BE2C (cell line): ENCODE data around the gene CYP21A2.

Experiments used
- DNase-seq: peaks from one replicate; pipeline ENCODE4 v3.0.0-alpha.2; 2020
- H3K27me3 ChIP-seq: fragments of 250-450 bp; sonication (Bioruptor Pico); 2 replicates; pipeline ENCODE4 v1.5.1; 2020; ENCODE audit warnings: mild to moderate bottlenecking
- H3K36me3 ChIP-seq: fragments of 250-450 bp; sonication (Bioruptor Pico); 2 replicates; pipeline ENCODE4 v1.5.1; 2020; ENCODE audit warnings: mild to moderate bottlenecking
- H3K4me1 ChIP-seq: fragments of 250-450 bp; sonication (Bioruptor Pico); 2 replicates; pipeline ENCODE4 v1.5.1; 2020
- H3K4me3 ChIP-seq: 2 replicates; pipeline ENCODE4 v1.5.1; 2011; ENCODE audit warnings: low read depth, low read length
- H3K9me3 ChIP-seq: fragments of 250-450 bp; sonication (Bioruptor Pico); 2 replicates; pipeline ENCODE4 v1.5.1; 2020
- CTCF ChIP-seq: IDR thresholded peaks from 2 replicates; pipeline ENCODE4 v1.5.1; 2012; ENCODE audit warnings: mild to moderate bottlenecking, low read depth, low read length

The CYP21A2 gene

DNA sequence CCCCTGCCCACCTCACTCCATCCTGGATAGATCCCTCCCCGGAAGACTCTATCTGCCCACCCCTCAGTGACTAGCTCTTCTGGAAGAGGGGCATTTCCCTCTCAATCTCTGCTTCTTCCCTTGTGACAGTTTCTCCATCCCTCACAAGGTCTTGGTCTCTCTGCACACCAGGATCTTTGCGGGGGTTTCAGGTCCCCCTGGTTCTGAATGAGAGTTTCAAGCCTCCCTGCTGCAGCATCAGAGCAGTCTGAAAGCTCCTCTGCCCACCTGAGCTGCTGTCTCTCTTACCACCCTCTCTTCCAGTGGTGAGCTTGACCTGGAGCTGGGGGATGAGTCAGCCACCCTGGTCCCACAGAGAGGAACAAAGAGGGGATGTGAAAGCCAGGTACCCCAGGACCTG, 46.6 kb downstream of the CYP21A2 start:
- DNase-seq: no peak
- H3K4me1 ChIP-seq: no peaks in the 10 kb centered on the region
- H3K27me3 ChIP-seq: peaks cover 35% of the 10 kb centered on the region
- H3K9me3 ChIP-seq: no peaks in the 10 kb centered on the region
- H3K36me3 ChIP-seq: no peaks in the 10 kb centered on the region
- no peak overlapping the region for H3K4me3 ChIP-seq
- TF ChIP-seq CTCF: no peak

DNA sequence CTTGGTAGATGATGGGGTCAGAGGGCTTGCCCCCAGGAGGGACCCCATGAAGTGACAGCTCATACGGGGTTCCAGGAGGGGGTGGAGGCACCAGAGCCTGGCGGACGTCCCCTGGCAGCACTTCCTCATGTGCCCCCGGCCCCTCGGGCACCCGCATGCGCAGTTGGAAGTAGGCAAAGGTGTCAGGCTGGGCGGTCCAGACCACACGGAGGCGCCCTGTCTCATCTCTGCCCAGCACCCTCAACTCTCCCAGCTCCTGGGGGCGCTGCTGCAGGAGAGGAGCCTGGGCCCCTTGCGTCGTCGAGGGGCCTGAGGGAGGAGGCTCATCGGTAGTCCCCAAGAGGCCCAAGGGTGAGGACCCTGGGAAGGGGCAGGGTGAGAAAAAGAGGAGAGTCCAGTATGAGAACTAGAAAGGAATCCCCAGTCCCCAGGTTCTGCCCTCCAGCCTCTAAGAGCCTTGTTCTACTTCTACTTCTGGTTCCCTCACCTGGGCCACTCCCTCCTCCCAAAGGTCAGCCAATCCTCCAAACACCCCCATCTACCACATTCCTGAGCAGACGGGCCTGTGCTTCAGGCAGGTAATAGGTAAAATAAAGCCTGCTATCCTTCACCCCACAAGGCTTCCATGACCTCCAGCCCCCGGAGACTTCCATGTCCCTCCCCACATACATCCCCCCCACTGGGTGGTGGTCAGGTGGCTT, 47.7 kb downstream of the CYP21A2 start:
- H3K36me3 ChIP-seq: no peaks in the 10 kb centered on the region
- H3K4me3 ChIP-seq: no peak overlapping the region
- peaks cover 38% of the 10 kb centered on the region for H3K27me3 ChIP-seq
- H3K4me1 ChIP-seq: no peaks in the 10 kb centered on the region
- DNase-seq: no peak
- no peaks in the 10 kb centered on the region for H3K9me3 ChIP-seq
- no peak for TF ChIP-seq CTCF

DNA sequence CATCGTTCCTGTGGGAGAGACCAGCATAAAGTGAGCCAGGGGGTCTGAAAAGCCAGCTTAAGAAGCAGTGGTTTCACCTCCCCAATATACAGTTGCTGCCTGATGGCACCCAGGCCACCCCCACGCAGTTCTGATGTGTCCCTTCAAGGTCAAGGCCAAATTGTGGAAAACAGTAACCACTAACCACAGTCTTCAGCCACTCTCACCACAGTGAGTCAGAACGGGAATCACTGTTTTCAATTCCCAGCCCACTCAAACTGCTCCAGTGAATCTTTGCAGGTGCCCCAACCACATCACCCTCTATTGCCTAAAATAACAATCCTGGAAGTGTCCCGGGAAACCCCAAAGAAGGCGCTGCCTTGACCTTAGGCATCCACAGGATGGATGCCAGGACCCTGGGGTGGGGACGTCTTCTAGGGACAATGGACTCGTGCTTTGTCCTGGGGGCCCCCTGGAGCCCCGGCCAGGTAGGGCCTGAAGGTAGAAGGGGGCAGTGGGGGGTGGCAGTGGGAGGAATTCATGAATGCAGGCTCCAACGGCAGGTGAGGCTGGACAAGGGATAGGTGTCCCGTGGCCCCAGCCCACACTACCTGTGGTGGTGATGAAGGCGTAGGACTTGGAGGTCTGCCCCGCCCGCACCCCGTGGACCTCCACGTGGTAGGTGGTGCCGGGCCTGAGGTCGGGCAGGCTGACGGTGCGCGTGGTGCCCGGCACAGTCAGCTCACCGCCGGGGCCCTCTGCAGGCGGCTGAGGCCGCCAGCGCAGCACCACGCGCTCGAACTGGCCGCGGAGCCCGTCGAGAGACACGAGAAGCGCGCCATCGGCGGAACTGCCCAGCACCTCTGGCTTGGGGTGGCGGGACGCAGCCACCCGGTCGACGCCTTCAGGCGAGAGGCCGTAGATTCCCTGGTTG, 48.7 kb downstream of the CYP21A2 start:
- no peak for TF ChIP-seq CTCF
- peaks cover 40% of the 10 kb centered on the region for H3K27me3 ChIP-seq
- H3K4me3 ChIP-seq: no peak overlapping the region
- H3K36me3 ChIP-seq: no peaks in the 10 kb centered on the region
- no peaks in the 10 kb centered on the region for H3K4me1 ChIP-seq
- DNase-seq: no peak
- no peaks in the 10 kb centered on the region for H3K9me3 ChIP-seq

- H3K4me3 ChIP-seq: no peak overlapping the region
- peaks cover 47% of the 10 kb centered on the region for H3K27me3 ChIP-seq
- H3K4me1 ChIP-seq: no peaks in the 10 kb centered on the region
- TF ChIP-seq CTCF: peak; percentile 49
- no peaks in the 10 kb centered on the region for H3K36me3 ChIP-seq
- peak; percentile 79 for DNase-seq
- H3K9me3 ChIP-seq: no peaks in the 10 kb centered on the region
Measured at GRCh38 chr6:32087574-32088486, 49.6 kb downstream of the CYP21A2 start.

- Histone ChIP-seq H3K9me3 (no peaks in the 10 kb centered on the region), H3K36me3 (no peaks in the 10 kb centered on the region), H3K4me3 (no peak overlapping the region), H3K4me1 (no peaks in the 10 kb centered on the region), H3K27me3 (peaks cover 54% of the 10 kb centered on the region)
- TF ChIP-seq CTCF: no peak
- DNase-seq: no peak
Measured at GRCh38 chr6:32088487-32089049, 50.4 kb downstream of the CYP21A2 start.
